H1 (cell line): ENCODE data around the gene CRTAC1. TPM values are rescaled to one million over a fixed set of nuclear protein-coding genes. Genes with fewer than 3 reads are reported as not detected.

Source experiments
- ASH2L ChIP-seq: fragments of 200-600, 300-600 bp; sonication (generic); IDR thresholded peaks from one replicate; pipeline ENCODE4 v1.7.1; 2017; ENCODE audit warnings: low read length
- CEBPB ChIP-seq: IDR thresholded peaks from 2 replicates; pipeline ENCODE4 v1.6.1; 2012; ENCODE audit warnings: low read depth, low read length
- FOSL1 ChIP-seq: IDR thresholded peaks from 2 replicates; pipeline ENCODE4 v1.6.1; 2011; ENCODE audit warnings: mild to moderate bottlenecking, low read depth, low read length, moderate library complexity; ENCODE audit not compliant: insufficient read depth
- MAX ChIP-seq: IDR thresholded peaks from 2 replicates; pipeline ENCODE4 v1.6.1; 2012; ENCODE audit warnings: inconsistent platforms
- NRF1 ChIP-seq: IDR thresholded peaks from 2 replicates; pipeline ENCODE4 v1.6.1; 2011; ENCODE audit warnings: mild to moderate bottlenecking, low read depth, low read length, improper control_type of control experiment
- SUZ12 ChIP-seq: fragments of 200-600 bp; sonication (generic); IDR thresholded peaks from 2 replicates; pipeline ENCODE4 v1.6.1; 2012; ENCODE audit warnings: mild to moderate bottlenecking, inconsistent platforms, low read length, moderate library complexity, mixed read lengths
- polyA plus RNA-seq, 7 experiments: library from polyadenylated mRNA; depleted of rRNA in 3 of 7; stranded (reverse) in 5 of 7; unstranded in 2 of 7; fragments of >200 nt in 5 of 7; fragments of 200-250 nt in 2 of 7; gene quantifications; 1 replicate in 5 of 7; 2 replicates in 1 of 7; 4 replicates in 1 of 7; pipeline versions ENCODE4 v1.2.1 to v1.2.3, GENCODE V29; 2011 to 2013; ENCODE audit warnings: missing spikeins in 2 of 7, mixed read lengths in 2 of 7
- total RNA-seq: library from RNA; stranded (reverse); fragmentation: NEBNext Ultra II Directional; extraction: Animal tissue kit (Norgen Biotek cat#: 25700); gene quantifications from 2 replicates; pipeline ENCODE4 v1.2.1, GENCODE V29; 2021

The CRTAC1 gene
- total and polyA plus RNA-seq, 2 of the 8 experiments (the other 6 are each of a cell fraction or from before 2014, with no cell fraction given) = 0.91 to 1.2 TPM

- TF ChIP-seq SUZ12 = no peak
- TF ChIP-seq ASH2L = no peak
- peak; percentile 86 for TF ChIP-seq MAX
- no peak for TF ChIP-seq FOSL1
- no peak for TF ChIP-seq NRF1
- TF ChIP-seq CEBPB = no peak
These were observed 7.9 kb upstream of the CRTAC1 start (continued) for GRCh38 chr10:98038288-98038687.
